ENCODE measurements around the gene HADHB.

The HADHB gene
- total RNA-seq: 89.3 to 96.9 reads per million in 2 donors

DNA sequence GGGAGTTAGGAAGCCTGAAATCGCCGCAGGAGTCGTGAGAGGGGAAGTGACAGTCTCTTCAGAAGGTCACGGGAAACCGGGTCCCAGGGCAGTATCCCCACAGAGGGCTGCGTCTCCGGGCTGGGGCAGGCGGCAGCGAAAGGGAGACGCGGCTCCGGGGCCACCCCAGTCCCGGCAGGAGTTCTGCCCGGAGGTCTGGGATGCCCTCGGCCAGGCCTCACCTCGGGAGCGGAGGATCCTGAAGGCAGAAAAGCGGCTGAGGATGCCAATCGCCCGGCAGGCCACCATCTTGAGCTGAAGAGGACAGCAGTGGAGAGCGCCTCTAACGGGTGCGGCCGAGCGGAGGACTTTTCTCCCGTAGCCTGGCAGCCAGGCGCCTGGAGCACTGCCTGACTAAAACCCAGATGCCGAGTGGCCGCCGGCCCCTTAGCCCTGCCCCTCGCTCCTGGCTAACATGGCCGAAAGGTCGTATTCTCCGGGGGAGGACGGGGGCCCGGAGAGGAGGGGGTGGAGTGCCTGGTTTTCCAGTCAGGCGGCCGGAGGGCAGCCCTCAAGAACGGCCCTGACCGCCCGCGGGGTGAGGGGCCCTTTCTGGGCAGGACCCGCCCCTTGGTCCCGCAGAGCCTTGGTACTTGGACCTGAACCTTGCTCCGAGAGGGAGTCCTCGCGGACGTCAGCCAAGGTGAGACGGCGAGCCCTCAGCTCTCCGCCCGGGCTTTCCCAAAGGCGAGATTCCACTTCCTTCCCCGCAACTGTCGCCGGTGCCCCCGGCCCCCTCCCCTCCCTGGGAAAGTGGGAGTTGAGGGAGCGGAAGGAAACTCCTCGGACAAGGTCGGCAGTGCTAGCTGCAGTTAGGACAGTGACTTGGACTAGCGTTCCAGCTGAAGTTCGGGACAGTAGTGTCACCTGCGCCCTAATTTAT is at the start of gene HADHB, which contains the start of gene HADHA:
Gene HADHB, plus strand, starts transcription at position 631 of the 922 bp plus-strand sequence. CDS start 9,316 bp downstream, outside the sequence.
Gene HADHA, minus strand, starts transcription at position 324 of the 922 bp plus-strand sequence. Its CDS starts 36 bp downstream, at position 288.
- DNase-seq: peak; percentile 66

DNA sequence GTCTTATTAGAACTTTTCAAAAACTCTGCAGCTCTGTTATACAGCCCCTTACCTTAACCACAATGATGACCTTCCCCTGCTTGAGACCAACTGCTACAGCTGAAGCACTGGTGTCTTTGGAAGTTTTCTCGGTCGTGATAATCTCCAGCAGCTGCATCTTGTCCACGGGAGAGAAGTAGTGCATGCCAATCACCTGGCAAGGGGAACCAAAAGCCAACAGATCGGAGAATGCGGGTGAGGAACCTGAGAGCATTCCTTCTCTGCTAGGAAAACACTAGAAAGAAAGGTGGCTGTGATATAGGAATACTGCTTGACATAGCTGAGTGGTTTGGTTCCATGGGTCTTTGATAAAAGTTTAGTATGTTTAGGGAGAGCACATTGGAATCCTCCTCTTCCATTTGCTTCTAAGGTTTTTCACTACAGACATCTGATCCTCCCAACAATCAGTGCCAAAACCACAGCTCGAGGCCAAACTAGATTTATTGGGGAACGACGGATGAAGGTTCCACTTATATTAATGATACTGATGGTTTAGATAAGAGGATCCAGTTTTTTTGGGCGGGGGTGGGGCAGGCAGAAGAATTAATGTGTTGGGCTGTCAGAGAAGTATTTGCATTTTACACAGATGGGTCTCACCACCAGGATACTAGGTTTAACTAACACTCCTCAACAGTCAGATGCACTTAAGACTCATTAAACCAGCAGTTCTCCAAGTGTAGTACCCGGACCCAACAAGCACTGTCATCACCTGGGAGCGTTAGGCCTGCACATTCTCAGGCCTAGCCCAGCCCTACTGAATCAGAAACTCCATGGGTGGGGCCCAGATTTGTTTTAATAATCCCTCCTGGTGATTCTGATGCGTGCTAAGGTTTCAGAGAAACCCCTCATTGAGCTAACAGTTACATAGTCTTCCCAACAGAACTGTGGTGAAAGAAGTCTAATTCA is 49.4 kb upstream of the HADHB start:
- no peak for DNase-seq

DNA sequence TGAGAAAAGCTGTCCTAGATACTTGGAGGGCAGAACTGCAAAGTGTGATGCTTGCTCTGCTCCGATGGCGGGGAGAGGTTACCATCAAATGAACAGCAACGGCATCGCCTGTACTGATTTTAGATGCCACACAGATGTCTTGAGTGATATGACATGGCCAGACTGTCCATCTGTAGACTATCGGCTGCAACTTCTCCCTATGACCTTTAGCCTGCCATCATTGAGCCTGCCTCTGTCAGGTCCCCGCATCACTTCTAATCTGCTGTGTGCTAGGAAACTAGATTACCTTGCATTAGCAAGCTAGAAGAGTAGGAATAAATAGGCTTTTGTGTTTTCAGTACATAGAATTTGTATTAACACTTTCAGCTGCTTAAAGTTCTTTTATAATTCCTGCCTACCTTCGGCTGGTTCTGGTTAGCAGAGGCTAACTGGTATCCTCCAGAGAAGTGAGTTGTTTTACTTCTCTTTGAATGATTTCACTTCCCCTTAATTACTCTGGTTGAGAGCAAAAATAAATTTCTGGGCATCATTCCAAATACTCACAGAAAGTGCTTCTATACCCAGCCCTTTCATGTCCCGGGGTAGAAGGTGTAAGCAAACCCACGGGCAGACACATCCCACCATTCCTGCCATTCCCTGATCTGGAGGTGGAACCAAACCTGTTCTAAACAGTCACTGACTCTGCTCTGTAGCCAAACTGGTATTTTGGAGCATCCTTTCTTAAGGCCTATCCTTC is 47.9 kb upstream of the HADHB start:
- DNase-seq: no peak

- DNase-seq: no peak
These were observed 47.2 kb upstream of the HADHB start for GRCh38 chr2:26197516-26197915.

- no peak for DNase-seq
These were observed 41.7 kb upstream of the HADHB start for GRCh38 chr2:26202981-26203490.

DNA sequence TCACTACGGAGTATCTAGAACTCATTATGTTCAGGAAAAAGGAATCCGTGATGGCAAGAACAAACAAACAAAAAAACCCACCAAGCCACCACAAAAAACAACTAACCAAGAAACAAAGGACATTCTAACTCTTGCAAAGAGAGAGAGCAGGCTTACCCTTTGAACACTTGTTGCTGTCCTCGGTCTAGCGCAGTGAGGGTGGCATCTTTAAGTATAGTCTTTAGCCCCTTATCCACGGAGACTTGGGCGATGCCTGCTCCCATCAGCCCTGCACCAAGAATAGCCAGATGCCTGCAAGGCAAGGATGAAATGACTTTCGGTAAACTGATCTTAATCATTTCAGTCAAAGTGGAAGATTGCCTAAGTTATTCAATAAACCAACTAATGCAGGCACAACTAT is 40.8 kb upstream of the HADHB start:
- DNase-seq: no peak

DNA sequence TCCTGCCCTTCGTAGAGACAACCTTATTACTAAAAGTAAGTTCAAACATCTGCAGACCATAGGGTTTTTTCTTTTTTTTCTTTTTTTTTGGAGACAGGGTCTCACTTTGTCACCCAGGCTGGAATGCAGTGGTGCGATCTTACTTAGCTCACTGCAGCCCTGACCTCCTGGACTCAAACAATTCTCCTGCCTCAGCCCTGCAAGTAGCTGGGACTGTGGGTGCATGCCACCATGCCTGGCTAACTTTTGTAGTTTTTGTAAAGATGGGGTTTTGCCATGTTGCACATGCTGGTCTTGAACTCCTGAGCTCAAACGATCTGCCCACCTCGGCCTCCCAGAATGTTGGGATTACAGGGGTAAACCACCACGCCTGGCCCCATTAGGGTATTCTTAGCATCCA is 32.7 kb upstream of the HADHB start:
- DNase-seq: no peak

GRCh38 chr2:26214759-26215158 is 30.0 kb upstream of the HADHB start:
- DNase-seq: no peak

DNA sequence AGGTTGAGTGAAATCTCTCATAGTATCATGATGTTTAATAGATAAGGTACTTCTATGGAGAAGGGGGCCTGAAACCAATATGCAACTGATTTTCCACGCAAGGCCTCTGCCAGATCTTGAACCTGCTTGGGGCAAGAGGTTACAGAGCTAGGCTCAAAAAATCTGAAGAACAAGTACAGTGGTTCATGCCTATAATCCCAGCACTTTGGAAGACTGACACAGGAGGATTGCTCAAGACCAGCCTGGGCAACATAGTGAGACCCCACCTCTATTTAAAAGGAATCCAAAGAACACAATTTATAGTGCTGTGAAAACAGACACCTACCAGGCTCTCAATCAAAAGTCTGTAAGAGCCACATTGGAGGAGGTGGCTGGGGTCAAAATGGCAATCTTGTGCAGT is 28.9 kb upstream of the HADHB start:
- DNase-seq: no peak

- DNase-seq: no peak
These were observed 28.2 kb upstream of the HADHB start for GRCh38 chr2:26216587-26216986.

DNA sequence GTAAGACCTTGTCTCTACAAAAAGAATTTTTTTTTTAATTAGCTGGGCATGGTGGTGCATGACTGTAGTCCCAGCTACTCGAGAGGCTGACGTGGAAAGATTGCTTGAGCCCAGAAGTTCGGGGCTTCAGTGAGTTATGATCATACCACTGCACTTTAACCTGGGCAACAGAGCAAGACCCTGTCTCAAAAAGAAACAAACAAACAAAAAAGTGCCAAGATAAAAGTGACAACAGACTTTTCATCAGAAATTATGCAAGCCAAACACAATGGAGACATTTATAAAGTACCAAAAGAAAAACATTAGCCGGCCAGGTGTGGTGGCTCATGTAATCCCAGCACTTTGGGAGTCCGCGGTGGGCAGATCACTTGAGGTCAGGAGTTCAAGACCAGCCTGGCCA is 27.0 kb upstream of the HADHB start:
- DNase-seq: no peak

GRCh38 chr2:26223018-26223417 is 21.7 kb upstream of the HADHB start:
- no peak for DNase-seq

DNA sequence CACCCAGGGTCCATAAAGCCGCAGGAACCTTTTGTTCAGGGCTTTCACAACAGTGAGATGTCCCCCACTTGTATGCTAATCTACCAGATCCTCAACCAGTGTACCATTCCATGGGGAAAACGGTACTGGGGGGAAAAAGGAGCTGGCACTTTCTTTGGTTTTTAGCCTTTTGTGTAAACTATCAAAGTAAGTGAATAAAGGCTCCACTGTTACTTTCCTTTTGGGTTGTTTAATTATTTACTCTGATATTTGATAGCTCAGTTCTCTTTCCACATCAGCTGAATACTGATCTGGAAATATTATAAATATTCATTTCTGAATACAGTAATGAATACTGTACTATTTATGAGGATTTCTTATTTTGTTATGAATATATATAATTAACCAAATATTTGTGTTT is 20.6 kb upstream of the HADHB start:
- no peak for DNase-seq

DNA sequence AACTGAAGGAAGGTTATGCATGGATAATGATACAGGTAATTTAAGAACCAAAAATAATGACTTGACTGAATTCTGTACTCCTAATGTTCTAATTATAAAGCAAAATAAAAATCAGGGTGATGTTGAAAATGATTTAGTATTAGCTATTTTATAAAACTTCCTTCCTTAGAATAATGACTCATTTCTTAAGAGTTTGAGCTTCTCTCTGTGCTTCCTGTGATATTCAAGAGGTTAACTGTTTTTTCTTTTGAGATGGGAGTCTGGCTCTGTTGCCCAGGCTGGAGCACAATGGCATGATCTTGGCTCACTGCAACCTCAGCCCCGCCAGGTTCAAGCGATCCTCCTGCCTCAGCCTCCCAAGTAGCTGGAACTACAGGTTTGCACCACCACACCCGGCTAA is 15.1 kb upstream of the HADHB start:
- no peak for DNase-seq

DNA sequence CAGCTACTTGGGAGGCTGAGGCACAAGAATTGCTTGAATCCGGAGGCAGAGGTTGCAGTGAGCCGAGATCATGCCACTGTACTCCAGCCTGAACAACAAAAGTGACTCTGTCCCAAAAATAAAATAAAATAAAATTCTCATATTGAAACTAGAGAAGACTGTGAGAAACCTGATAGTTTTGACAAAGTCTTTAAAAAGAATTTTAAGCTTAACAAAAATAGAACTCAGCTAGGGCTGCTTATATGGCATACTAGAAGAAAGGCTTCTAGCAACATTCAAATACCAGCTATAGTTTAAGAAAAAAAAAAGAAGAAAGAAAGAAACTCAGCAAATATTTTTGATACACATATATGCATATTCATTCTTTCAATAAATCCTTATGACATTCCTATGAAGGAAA is 13.9 kb upstream of the HADHB start:
- DNase-seq: no peak

- DNase-seq: no peak
These were observed 9.7 kb upstream of the HADHB start for GRCh38 chr2:26235089-26235488.

GRCh38 chr2:26237868-26238267 is 6.9 kb upstream of the HADHB start:
- DNase-seq: no peak

DNA sequence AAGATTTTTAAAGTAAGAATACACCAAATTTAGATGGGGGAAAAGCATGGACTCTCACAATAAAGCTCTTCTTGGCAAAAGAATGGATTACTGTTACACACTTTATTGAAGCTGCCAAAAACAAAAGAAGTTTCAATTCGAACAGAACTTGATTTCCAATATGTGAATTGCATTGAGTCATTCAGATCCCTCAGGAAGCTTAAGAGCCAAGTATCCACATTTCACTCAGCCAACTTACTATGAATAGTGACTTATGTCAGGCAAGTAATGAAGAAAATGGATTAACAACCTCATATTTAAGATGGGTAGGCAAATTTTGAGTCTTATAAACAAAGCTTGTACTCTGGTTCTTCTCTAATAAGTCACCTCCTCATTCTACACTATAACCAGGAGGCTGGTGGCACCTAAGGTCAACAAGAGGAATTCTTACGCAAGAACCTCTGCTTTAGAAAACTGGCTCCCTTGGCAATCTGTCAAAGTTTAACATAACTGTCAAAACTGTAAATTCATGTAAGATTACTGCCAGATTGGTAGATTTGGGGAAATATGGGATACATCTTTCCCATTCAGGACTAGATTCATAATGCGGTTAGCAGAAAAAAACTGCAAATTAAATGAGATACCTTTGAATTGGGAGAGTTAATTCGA is 6.3 kb upstream of the HADHB start:
- no peak for DNase-seq

GRCh38 chr2:26241928-26242436 is 2.8 kb upstream of the HADHB start:
- DNase-seq: no peak

DNA sequence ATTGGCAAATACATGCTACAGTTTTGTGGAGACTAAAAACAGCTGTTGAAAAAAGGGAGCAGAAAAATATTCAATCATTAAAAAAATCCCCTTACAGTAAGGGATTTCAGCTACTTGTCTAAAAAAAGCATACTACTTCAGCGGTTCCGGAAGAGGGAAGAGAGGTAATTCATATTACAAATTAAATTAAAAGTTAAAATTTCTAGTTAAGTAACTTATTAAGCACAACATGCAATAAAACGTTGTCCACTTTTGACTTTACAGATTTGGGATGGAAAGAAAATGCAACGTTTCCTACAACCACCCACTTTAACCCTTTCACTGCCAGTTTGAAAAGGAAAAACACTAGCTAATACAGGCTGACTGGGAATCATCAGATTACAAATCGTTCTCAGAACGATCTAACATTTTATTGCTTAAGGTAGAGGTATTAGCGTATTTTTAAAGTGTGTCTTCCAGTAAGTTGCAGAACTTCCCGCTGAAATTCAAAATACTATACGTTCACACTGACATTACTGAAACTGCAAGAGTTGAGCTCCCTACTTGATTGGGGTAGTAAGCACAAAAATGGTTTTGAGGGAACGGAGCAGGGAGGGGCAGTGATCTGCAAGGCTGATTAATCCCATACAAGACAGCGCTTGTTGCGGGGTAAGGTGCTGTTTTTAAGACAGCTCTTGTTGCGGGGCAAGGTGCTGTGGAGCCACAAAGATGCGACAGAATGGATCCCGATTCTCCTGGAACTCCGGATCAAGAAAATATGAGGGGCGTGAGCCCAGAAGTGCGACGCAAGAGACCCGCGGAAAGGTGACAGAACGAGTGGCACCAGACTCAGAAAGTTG is 1.1 kb upstream of the HADHB start:
- no peak for DNase-seq
